GM19452 (cell line): ENCODE data around the gene KCNN3.

Experiments
- ATAC-seq: cut with Tn5 transposase; IDR thresholded peaks from one replicate; pipeline ENCODE4 v1.9.1; 2021; ENCODE audit not compliant: unreplicated experiment

Gene KCNN3

GRCh38 chr1:154842635-154843034 is 27.4 kb downstream of the KCNN3 start:
- ATAC-seq, result no peak

GRCh38 chr1:154841384-154841783 is 28.7 kb downstream of the KCNN3 start:
- no peak for ATAC-seq

- no peak for ATAC-seq
Observed at GRCh38 chr1:154840269-154841176, 29.6 kb downstream of the KCNN3 start.

GRCh38 chr1:154839691-154840090 is 30.4 kb downstream of the KCNN3 start:
- ATAC-seq, result no peak

- ATAC-seq, result no peak
Observed at GRCh38 chr1:154838988-154839387, 31.1 kb downstream of the KCNN3 start.

- no peak for ATAC-seq
Observed at GRCh38 chr1:154838461-154838860, 31.6 kb downstream of the KCNN3 start.

GRCh38 chr1:154837672-154838171 is 32.4 kb downstream of the KCNN3 start:
- no peak for ATAC-seq

GRCh38 chr1:154837034-154837671 is 32.9 kb downstream of the KCNN3 start:
- ATAC-seq, result no peak

GRCh38 chr1:154835531-154836324 is 34.4 kb downstream of the KCNN3 start:
- ATAC-seq, result no peak

- no peak for ATAC-seq
Observed at GRCh38 chr1:154833841-154834240, 36.2 kb downstream of the KCNN3 start.

- no peak for ATAC-seq
Observed at GRCh38 chr1:154833209-154833608, 36.9 kb downstream of the KCNN3 start.

- no peak for ATAC-seq
Observed at GRCh38 chr1:154832384-154832783, 37.7 kb downstream of the KCNN3 start.

GRCh38 chr1:154831462-154831861 is 38.6 kb downstream of the KCNN3 start:
- ATAC-seq, result no peak

- no peak for ATAC-seq
Observed at GRCh38 chr1:154829062-154829461, 41.0 kb downstream of the KCNN3 start.

GRCh38 chr1:154824179-154825000 is 45.7 kb downstream of the KCNN3 start:
- no peak for ATAC-seq

GRCh38 chr1:154822717-154823116 is 47.4 kb downstream of the KCNN3 start:
- no peak for ATAC-seq

- ATAC-seq, result no peak
Observed at GRCh38 chr1:154822233-154822632, 47.8 kb downstream of the KCNN3 start.

- no peak for ATAC-seq
Observed at GRCh38 chr1:154821083-154821482, 49.0 kb downstream of the KCNN3 start.

- ATAC-seq, result no peak
Observed at GRCh38 chr1:154820646-154821045, 49.4 kb downstream of the KCNN3 start.
